Stimulated activated naive CD8-positive, alpha-beta T cell treated with anti-CD3 and anti-CD28 coated beads, Interleukin-15, Interleukin-2, amounts not matched to agents 100 ng/mL and 50 ng/mL, for 24 hours (primary cell): Measurements from ENCODE around the gene SPATA6.

Experiments used
- H3K27ac Mint-ChIP-seq: one replicate; pipeline ENCODE4 v1.8.0; 2021; ENCODE audit warnings: mild to moderate bottlenecking, mixed read lengths
- H3K27me3 Mint-ChIP-seq: one replicate; pipeline ENCODE4 v1.8.0; 2021; ENCODE audit warnings: mixed read lengths
- H3K36me3 Mint-ChIP-seq: one replicate; pipeline ENCODE4 v1.8.0; 2021; ENCODE audit warnings: low read depth, mixed read lengths
- H3K4me1 Mint-ChIP-seq: one replicate; pipeline ENCODE4 v1.8.0; 2021; ENCODE audit warnings: low read depth, mixed read lengths
- H3K4me3 Mint-ChIP-seq: one replicate; pipeline ENCODE4 v1.8.0; 2021; ENCODE audit warnings: mild to moderate bottlenecking, mixed read lengths
- H3K9me3 Mint-ChIP-seq: one replicate; pipeline ENCODE4 v1.8.0; 2021; ENCODE audit warnings: mixed read lengths

The SPATA6 gene

DNA sequence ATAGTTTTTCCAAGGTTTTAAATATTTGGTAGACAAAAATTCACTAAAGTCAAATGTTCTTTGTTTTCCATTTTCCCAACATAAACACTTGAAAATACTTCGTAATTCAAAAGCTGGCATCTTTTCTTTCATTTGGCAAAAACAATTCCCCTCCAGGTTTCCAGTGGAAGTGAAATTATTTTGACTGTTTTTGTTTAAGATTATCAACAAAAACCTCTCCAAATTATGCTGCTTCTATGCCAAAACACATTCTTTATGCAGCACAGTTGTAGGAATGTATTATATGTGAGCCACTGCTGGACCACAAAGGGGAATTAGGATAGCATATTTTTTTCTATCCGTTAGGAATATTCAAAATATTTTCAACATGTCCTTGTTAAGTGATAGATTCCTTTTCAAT is 205.4 kb downstream of the SPATA6 start:
- Mint-ChIP-seq H3K9me3 (no peaks in the 10 kb centered on the region), H3K4me3 (no peak overlapping the region), H3K36me3 (no peaks in the 10 kb centered on the region), H3K27me3 (peaks cover 5% of the 10 kb centered on the region), H3K4me1 (no peaks in the 10 kb centered on the region), H3K27ac (no peak overlapping the region)

DNA sequence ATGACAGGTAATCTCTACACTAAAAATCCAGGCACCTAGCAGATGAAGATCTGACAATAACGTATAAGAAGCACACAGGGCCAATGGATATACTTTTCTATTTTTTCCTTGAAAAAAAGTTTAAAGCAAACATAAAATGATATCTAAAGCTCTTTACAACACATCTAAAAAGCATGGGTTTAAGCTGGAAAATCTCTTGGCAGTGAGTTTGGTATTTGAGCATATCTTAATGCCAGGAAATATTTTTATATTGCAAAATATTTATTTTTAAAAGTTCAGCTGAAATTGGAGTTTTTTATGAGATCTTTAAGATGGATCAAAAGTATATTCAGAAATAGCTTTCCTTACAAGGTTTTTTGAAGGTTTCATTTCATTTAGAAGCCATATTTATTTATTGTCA is 209.0 kb downstream of the SPATA6 start:
- Mint-ChIP-seq H3K27me3 (peaks cover 11% of the 10 kb centered on the region), H3K27ac (no peak overlapping the region), H3K4me3 (no peak overlapping the region), H3K36me3 (no peaks in the 10 kb centered on the region), H3K4me1 (no peaks in the 10 kb centered on the region), H3K9me3 (no peaks in the 10 kb centered on the region)

- Mint-ChIP-seq H3K4me1 (no peaks in the 10 kb centered on the region), H3K27me3 (peaks cover 11% of the 10 kb centered on the region), H3K36me3 (no peaks in the 10 kb centered on the region), H3K27ac (no peak overlapping the region), H3K4me3 (no peak overlapping the region), H3K9me3 (no peaks in the 10 kb centered on the region)
Observed at GRCh38 chr1:48261881-48262400, 210.1 kb downstream of the SPATA6 start.

- Mint-ChIP-seq H3K36me3 (no peaks in the 10 kb centered on the region), H3K4me3 (no peak overlapping the region), H3K27ac (no peak overlapping the region), H3K9me3 (no peaks in the 10 kb centered on the region), H3K27me3 (peaks cover 13% of the 10 kb centered on the region), H3K4me1 (no peaks in the 10 kb centered on the region)
Observed at GRCh38 chr1:48258106-48258505, 213.9 kb downstream of the SPATA6 start.

DNA sequence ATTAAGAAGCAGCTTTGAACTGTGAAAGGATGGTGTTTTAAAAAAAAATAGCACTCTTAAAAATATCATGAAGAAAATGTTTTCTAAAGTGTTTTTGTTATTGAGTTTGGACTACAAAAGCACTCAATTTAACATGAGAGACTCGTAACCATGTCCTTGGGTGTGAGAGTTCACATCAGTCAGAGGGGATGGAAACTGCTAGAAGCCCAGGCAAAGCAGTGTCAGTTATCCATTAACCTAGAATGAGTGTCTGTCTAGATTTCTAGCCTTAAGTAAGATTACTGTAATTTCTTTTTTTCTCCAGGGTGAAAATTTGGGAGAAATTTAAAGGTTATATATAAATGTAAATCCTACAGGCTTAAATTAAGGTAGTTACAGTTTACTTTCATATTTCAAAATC is 217.8 kb downstream of the SPATA6 start:
- no peaks in the 10 kb centered on the region for H3K9me3 Mint-ChIP-seq
- H3K36me3 Mint-ChIP-seq, result no peaks in the 10 kb centered on the region
- H3K4me3 Mint-ChIP-seq, result no peak overlapping the region
- H3K4me1 Mint-ChIP-seq, result peaks cover 6% of the 10 kb centered on the region
- no peak overlapping the region for H3K27ac Mint-ChIP-seq
- peaks cover 19% of the 10 kb centered on the region for H3K27me3 Mint-ChIP-seq

DNA sequence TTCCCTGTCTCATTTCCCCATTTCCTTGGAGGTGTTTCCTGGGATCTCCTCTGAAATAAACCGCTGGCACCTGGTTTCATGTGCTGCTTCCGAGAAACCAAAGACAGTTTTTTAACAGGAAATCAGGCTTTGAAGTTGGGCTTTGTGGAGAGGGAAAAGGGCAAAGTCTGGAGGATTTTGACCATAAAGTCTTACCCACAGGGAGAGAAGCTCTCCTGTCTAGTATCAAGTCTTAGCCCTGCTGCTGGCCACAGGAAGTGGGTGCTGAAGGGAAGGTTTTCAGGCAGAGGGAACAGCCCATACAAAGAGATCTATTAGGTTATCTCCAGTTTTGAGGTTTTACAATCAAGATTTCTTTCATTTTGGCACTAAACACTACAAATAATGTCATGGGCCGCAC is 220.2 kb downstream of the SPATA6 start:
- Mint-ChIP-seq H3K9me3 (no peaks in the 10 kb centered on the region), H3K27ac (no peak overlapping the region), H3K4me1 (peaks cover 6% of the 10 kb centered on the region), H3K36me3 (no peaks in the 10 kb centered on the region), H3K27me3 (peaks cover 18% of the 10 kb centered on the region), H3K4me3 (no peak overlapping the region)

DNA sequence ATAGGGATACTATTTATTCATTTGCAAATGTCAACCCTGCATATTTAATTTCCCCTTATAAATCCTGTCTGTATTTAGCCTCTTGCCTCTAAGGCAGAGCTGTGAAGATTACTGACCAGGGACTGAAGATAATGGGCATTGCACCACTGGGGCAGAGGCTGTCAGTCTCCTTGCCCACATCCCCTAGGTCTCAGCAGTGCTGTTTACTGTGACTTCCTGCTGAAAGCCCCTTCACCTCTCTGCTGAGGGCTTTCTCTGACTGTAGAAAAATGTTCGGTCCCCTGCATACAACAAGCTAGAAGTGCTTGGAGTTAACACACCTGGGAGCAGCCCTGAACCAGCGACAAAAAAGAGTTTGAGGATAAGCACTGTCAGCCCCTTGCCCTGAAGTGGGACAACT is 220.7 kb downstream of the SPATA6 start:
- H3K27me3 Mint-ChIP-seq, result peaks cover 18% of the 10 kb centered on the region
- H3K9me3 Mint-ChIP-seq, result no peaks in the 10 kb centered on the region
- no peak overlapping the region for H3K4me3 Mint-ChIP-seq
- H3K27ac Mint-ChIP-seq, result no peak overlapping the region
- H3K36me3 Mint-ChIP-seq, result no peaks in the 10 kb centered on the region
- H3K4me1 Mint-ChIP-seq, result peaks cover 6% of the 10 kb centered on the region

DNA sequence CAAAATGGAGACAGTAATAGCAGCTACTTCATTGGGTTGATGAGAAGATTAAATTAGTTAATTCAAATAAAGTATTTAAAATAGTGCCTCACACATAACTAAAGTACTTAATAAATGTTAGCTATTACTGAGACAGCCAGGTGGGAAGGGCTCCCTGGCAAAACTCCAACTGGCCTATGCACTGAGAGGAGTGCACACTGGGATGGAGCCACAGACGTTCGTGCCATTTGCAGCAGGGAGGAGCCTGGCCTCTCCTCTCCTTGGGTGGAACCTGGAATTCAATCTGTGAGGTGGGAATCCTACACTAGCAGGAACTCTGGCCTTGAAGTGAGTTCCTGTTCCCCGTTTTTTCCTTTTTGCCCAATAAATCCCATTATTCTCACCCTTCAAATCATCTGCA is 221.4 kb downstream of the SPATA6 start:
- Mint-ChIP-seq H3K4me3 (no peak overlapping the region), H3K4me1 (peaks cover 6% of the 10 kb centered on the region), H3K9me3 (no peaks in the 10 kb centered on the region), H3K27ac (no peak overlapping the region), H3K27me3 (peaks cover 11% of the 10 kb centered on the region), H3K36me3 (no peaks in the 10 kb centered on the region)

DNA sequence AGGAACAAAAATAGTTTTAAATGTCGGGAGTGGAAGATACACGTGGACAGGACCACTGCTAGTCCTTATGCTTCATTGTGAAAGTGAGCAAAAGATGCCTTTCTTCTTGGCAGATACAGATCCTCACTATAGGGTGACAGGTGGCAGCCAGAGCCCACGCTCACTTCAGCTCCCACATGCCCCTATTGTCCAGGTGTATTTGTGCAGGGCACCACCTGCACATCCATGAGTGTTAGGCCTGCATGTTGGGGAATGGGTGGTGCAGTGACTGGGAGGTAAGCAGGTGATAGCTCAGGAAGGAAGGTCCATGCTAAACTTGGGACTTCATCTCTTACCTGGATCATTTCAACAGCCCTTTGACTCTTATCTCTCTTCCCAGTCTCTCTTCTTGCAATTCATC is 222.1 kb downstream of the SPATA6 start:
- H3K4me3 Mint-ChIP-seq, result no peak overlapping the region
- peaks cover 10% of the 10 kb centered on the region for H3K4me1 Mint-ChIP-seq
- no peaks in the 10 kb centered on the region for H3K36me3 Mint-ChIP-seq
- H3K27ac Mint-ChIP-seq, result no peak overlapping the region
- peaks cover 11% of the 10 kb centered on the region for H3K27me3 Mint-ChIP-seq
- H3K9me3 Mint-ChIP-seq, result no peaks in the 10 kb centered on the region

DNA sequence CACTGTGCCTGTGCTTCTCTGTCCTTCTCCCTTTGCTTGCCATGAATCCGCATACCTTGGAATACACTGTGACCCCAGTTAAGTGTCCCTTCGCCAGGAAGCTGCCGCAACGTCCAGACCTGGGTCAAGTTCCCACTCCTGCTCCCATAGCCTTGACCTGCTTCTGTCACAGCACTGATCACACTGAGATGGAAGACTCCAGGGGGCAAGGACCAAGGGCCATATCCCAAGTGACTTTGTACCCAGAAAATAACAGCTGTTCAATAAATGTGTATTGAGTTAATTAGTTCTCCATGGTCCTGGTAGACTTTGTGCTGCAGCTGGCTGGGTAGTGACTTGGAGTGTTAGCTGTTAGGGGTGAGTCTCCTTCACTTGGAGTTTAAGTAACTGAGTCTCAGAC is 223.6 kb downstream of the SPATA6 start:
- Mint-ChIP-seq H3K9me3 (no peaks in the 10 kb centered on the region), H3K4me1 (peaks cover 10% of the 10 kb centered on the region), H3K27ac (no peak overlapping the region), H3K27me3 (peaks cover 11% of the 10 kb centered on the region), H3K4me3 (no peak overlapping the region), H3K36me3 (no peaks in the 10 kb centered on the region)

DNA sequence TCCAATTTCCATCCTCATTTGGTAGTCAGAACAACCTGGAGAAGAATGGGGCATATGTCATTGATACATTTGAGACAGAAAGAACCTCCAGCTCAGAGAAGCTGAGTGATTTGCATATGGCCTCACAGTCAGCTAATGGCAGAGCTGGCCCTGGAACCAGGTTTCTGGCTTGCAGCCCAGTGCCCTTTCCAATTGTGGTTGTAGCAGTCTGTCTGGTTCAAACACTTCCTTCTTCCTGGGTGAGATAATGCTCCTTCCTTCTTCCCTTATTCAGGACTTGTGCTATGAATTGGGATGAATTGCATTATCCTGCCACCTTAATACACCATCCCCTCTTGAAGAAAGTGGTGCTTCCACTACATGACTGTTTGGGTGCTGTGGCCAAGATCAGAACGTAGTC is 225.3 kb downstream of the SPATA6 start:
- H3K36me3 Mint-ChIP-seq, result no peaks in the 10 kb centered on the region
- peaks cover 5% of the 10 kb centered on the region for H3K4me1 Mint-ChIP-seq
- H3K9me3 Mint-ChIP-seq, result no peaks in the 10 kb centered on the region
- no peak overlapping the region for H3K4me3 Mint-ChIP-seq
- peaks cover 11% of the 10 kb centered on the region for H3K27me3 Mint-ChIP-seq
- H3K27ac Mint-ChIP-seq, result no peak overlapping the region
